Panc1 (cell line): ENCODE data around the gene SRRT. TPM values are rescaled to one million over a fixed set of nuclear protein-coding genes. Genes with fewer than 3 reads are reported as not detected.
"Not testable (repeated sequence)": the region's sequence is repeated elsewhere in the genome, so short reads cannot be mapped to it uniquely, and the experiment has no call there.

ENCODE experiments used
- ATAC-seq: fragments of 200-7000 bp; cut with Tn5 transposase; 2 replicates; pipeline ENCODE4 v1.9.1; 2020; ENCODE audit warnings: mild to moderate bottlenecking, moderate library complexity
- BruUV-seq: library from RNA; stranded (reverse); fragments of 400-500 nt; replicated peaks from 2 replicates; lab custom pipeline; 2021; lab: Mats Ljungman, UMichigan
- CTCF ChIA-PET: fragments of 300-600 bp; sonication (Branson Sonifier 250); formaldehyde crosslinking; loops from one replicate; lab custom pipeline; 2022; ENCODE audit warnings: antibody characterized with exemption; lab: Charles Lee
- POLR2A ChIA-PET: fragments of 300-600 bp; sonication (Branson Sonifier 250); formaldehyde crosslinking; loops from one replicate; lab custom pipeline; 2022; ENCODE audit warnings: antibody characterized with exemption; lab: Charles Lee
- DNase-seq: peaks from one replicate; pipeline ENCODE4 v3.0.0-alpha.2; 2010; ENCODE audit warnings: low read depth, low spot score
- H3K27ac ChIP-seq: 2 replicates; pipeline ENCODE4 v1.5.1; 2011; ENCODE audit warnings: mild to moderate bottlenecking, low read length, inconsistent platforms
- H3K27me3 ChIP-seq: fragments of 200-500 bp; sonication (Bioruptor generic); 2 replicates; pipeline ENCODE4 v1.6.0; 2014; ENCODE audit warnings: low read length, inconsistent platforms; ENCODE audit not compliant: control insufficient read depth, insufficient read depth
- H3K36me3 ChIP-seq: fragments of 200-500 bp; sonication (Bioruptor generic); 2 replicates; pipeline ENCODE4 v1.5.1; 2014; ENCODE audit warnings: inconsistent platforms, mild to moderate bottlenecking, low read length, moderate library complexity; ENCODE audit not compliant: control insufficient read depth, insufficient read depth
- H3K4me1 ChIP-seq: 2 replicates; pipeline ENCODE4 v1.5.1; 2011; ENCODE audit warnings: inconsistent platforms, mild to moderate bottlenecking, low read length, moderate library complexity; ENCODE audit not compliant: control insufficient read depth, insufficient read depth
- H3K4me3 ChIP-seq, 2 experiments: 2 replicates each; pipeline ENCODE4 v1.5.1; 2011 to 2012; ENCODE audit warnings: low read depth in 2 of 2, low read length in 2 of 2, mild to moderate bottlenecking in 2 of 2, inconsistent platforms in 1 of 2, moderate library complexity in 1 of 2
- H3K9me3 ChIP-seq: fragments of 200-500 bp; sonication (Bioruptor generic); 2 replicates; pipeline ENCODE4 v1.5.1; 2014; ENCODE audit warnings: low read depth, mild to moderate bottlenecking, inconsistent platforms, low read length, moderate library complexity; ENCODE audit not compliant: control insufficient read depth, insufficient read depth
- CTCF ChIP-seq: fragments of 450-650 bp; IDR thresholded peaks from 2 replicates; pipeline ENCODE4 v1.5.1; 2017; ENCODE audit warnings: mild to moderate bottlenecking
- POLR2AphosphoS5 ChIP-seq: IDR thresholded peaks from 2 replicates; pipeline ENCODE4 v1.6.1; 2012; ENCODE audit warnings: mild to moderate bottlenecking, low read depth, low read length, moderate library complexity
- SIN3A ChIP-seq: IDR thresholded peaks from 2 replicates; pipeline ENCODE4 v1.6.1; 2012; ENCODE audit warnings: low read depth, mild to moderate bottlenecking, low read length, moderate library complexity, borderline replicate concordance; ENCODE audit not compliant: insufficient read depth
- TCF7L2 ChIP-seq: IDR thresholded peaks from 2 replicates; pipeline ENCODE4 v1.6.1; 2011; ENCODE audit warnings: mild to moderate bottlenecking, low read depth, low read length, inconsistent platforms
- in situ Hi-C: cut with HindIII; loops from 2 replicates; pipeline ENCODE4 v1.10.0; 2016; ENCODE audit warnings: low sequenced_read_pairs, low pct_unique_long_range_greater_than_20kb
- intact Hi-C: fragments of 100-400 bp; cut with micrococcal nuclease; formaldehyde crosslinking; loops from one replicate; pipeline ENCODE4 v1.10.0; 2022; ENCODE audit not compliant: unreplicated experiment
- total RNA-seq: library from RNA; stranded (reverse); gene quantifications from one replicate; pipeline ENCODE4 v1.2.1, GENCODE V29; 2021; ENCODE audit not compliant: unreplicated experiment
- TF ChIP-seq, protein P1 (sequence below), 2 experiments: IDR thresholded peaks; 2 replicates each; pipeline ENCODE4 v1.6.1; 2011 to 2012; ENCODE audit warnings: low read depth in 2 of 2, control low read depth in 1 of 2, low read length in 1 of 2, mild to moderate bottlenecking in 1 of 2, moderate library complexity in 1 of 2; ENCODE audit not compliant: insufficient read depth in 1 of 2

Gene SRRT
- total RNA-seq, 1 experiment from 2014 or later: 248 TPM

GRCh38 chr7:100921039-100921438 is 46.1 kb downstream of the SRRT start:
- in situ Hi-C loops (no loop called here), intact Hi-C loops (no loop called here)
- Histone ChIP-seq H3K4me1 (no peaks in the 10 kb centered on the region; the same call in 1 of the 2 replicates), H3K36me3 (no peaks in the 10 kb centered on the region), H3K27ac (no peak overlapping the region), H3K4me3 (no peak overlapping the region), H3K9me3 (no peaks in the 10 kb centered on the region), H3K27me3 (no peaks in the 10 kb centered on the region)
- ChIA-PET CTCF (interaction anchor here (0.6 kb wide), 1 partner anchor 1001 kb away, joined by 4 read pairs; no protein-coding TSS in a partner anchor), POLR2A (no interaction called here)
- DNase-seq (no peak), ATAC-seq (no peak)
- TF ChIP-seq POLR2AphosphoS5 (no peak), CTCF (no peak), SIN3A (no peak), TCF7L2 (no peak)
- TF ChIP-seq, protein P1, sequence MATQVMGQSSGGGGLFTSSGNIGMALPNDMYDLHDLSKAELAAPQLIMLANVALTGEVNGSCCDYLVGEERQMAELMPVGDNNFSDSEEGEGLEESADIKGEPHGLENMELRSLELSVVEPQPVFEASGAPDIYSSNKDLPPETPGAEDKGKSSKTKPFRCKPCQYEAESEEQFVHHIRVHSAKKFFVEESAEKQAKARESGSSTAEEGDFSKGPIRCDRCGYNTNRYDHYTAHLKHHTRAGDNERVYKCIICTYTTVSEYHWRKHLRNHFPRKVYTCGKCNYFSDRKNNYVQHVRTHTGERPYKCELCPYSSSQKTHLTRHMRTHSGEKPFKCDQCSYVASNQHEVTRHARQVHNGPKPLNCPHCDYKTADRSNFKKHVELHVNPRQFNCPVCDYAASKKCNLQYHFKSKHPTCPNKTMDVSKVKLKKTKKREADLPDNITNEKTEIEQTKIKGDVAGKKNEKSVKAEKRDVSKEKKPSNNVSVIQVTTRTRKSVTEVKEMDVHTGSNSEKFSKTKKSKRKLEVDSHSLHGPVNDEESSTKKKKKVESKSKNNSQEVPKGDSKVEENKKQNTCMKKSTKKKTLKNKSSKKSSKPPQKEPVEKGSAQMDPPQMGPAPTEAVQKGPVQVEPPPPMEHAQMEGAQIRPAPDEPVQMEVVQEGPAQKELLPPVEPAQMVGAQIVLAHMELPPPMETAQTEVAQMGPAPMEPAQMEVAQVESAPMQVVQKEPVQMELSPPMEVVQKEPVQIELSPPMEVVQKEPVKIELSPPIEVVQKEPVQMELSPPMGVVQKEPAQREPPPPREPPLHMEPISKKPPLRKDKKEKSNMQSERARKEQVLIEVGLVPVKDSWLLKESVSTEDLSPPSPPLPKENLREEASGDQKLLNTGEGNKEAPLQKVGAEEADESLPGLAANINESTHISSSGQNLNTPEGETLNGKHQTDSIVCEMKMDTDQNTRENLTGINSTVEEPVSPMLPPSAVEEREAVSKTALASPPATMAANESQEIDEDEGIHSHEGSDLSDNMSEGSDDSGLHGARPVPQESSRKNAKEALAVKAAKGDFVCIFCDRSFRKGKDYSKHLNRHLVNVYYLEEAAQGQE (IDR thresholded peaks at IDR 0.05; ENCODE audit: insufficient read depth in 1 of 2, low read depth in 2 of 2, low read length in 1 of 2): no peak
- no TSS peak for BruUV-seq

- in situ Hi-C loops, intact Hi-C loops, H3K4me3 ChIP-seq, BruUV-seq, POLR2A ChIA-PET, H3K27me3 ChIP-seq, ATAC-seq, H3K27ac ChIP-seq, H3K9me3 ChIP-seq, DNase-seq, H3K4me1 ChIP-seq, H3K36me3 ChIP-seq, CTCF ChIA-PET: not testable (repeated sequence)
Measured at GRCh38 chr7:100923616-100924015, 48.7 kb downstream of the SRRT start.

GRCh38 chr7:100929808-100930174 is 54.9 kb downstream of the SRRT start:
- POLR2A ChIA-PET: interaction anchor here (0.7 kb wide), 1 partner anchor 287 kb away, joined by 3 read pairs; the partner anchor contains the start of gene PLOD3
- no TSS peak for BruUV-seq
- intact Hi-C loops: no loop called here
- in situ Hi-C loops: no loop called here
- no peak overlapping the region for H3K4me3 ChIP-seq
- no peaks in the 10 kb centered on the region for H3K9me3 ChIP-seq
- no peaks in the 10 kb centered on the region for H3K36me3 ChIP-seq
- no peaks in the 10 kb centered on the region for H3K27me3 ChIP-seq
- CTCF ChIA-PET: no interaction called here
- no peaks in the 10 kb centered on the region for H3K4me1 ChIP-seq
- ATAC-seq (no peak), DNase-seq (no peak)
- TF ChIP-seq SIN3A: no peak
- TF ChIP-seq, protein P1 (IDR thresholded peaks at IDR 0.05; ENCODE audit: insufficient read depth in 1 of 2, low read depth in 2 of 2, low read length in 1 of 2): no peak
- no peak for TF ChIP-seq CTCF
- no peak overlapping the region; the same call in 1 of the 2 replicates for H3K27ac ChIP-seq
